ENCODE data around the gene AP1G2.
A peak's percentile ranks its signal among the peaks of the same experiment; 100 is the strongest.

Gene AP1G2

GRCh38 chr14:23557521-23557920, 10.1 kb downstream of the AP1G2 start:
- DNase-seq (ENCODE audit: low read depth) = no peak

GRCh38 chr14:23556700-23557440, 10.7 kb downstream of the AP1G2 start:
- no peak for DNase-seq (ENCODE audit: low read depth)

DNA sequence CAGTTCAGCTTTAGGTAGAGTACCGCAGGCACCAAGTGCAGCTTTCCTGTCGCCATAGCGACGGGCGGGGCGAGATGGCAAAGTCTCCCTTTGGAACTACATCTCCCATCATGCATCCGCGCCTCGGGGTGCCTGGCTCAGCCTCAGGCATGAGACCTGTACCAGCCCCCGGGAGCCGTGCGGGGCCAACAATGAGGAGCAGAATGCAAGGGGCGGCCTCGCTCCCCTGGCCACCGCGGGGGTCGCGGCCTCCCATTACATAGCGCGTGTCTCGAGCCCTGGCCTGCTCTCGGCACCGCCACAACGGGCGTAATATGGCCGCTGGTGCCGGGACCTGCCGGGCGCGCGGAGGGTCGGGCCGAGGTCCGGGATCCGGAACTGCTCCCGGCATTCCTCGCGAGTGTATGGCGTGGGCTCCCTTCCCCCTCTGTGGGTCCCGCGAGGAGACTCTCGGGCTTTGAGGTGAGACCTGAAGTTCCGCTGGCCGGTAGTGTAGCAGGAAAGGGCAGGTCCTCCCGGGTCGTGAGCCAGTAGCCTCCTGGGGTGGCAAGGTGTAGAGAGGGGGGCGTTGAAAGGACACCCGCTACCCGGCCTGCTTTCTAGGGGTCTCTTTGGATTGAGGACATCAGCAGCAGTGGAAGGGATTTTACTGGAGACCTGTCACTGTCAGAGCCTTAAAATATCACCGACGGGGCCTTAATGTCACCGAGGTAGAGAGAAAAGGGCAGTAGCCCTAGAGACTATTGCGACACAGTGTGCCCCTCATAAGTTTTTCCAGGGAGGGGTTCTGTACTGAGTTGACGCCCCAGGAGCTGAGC, 11.5 kb downstream of the AP1G2 start, which contains the start of gene THTPA:
THTPA (plus strand) TSS at position 390 of the 818 bp plus-strand sequence. CDS start 487 bp downstream, outside the sequence.
- DNase-seq (ENCODE audit: low read depth) = peak; percentile 86

- DNase-seq (ENCODE audit: low read depth) = no peak
Observed at GRCh38 chr14:23555533-23555881, 12.1 kb downstream of the AP1G2 start.

- peak; percentile 77 for DNase-seq (ENCODE audit: low read depth)
Observed at GRCh38 chr14:23551266-23552028, 16.1 kb downstream of the AP1G2 start, which contains the start of gene ZFHX2. Gene ZFHX2, minus strand, starts transcription at chr14:23551765. Its CDS starts 16,440 bp downstream, at chr14:23535325.

DNA sequence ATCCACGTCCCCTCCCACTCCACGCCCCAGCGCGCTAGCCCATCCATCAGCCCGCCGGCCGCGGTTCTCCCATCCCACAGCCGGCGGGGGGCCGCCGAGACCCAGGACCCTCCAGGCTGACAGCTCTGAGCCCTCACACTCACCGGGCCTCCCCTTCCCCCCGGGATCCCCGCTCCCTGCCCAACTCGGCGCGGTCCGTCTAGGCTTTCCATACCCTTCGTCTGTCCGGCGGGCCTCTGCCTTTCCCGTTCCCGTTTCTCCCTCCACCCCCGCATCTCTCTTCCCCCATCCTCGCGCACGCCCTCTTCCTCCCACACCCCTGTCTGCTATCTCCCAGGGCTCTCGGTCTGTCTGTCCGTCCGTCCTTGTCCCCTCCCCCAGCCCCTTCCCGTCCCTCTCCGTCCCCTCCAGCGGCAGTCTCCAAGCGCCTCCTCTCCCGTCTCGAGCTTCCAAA, 16.8 kb downstream of the AP1G2 start:
- DNase-seq (ENCODE audit: low read depth) = no peak

DNA sequence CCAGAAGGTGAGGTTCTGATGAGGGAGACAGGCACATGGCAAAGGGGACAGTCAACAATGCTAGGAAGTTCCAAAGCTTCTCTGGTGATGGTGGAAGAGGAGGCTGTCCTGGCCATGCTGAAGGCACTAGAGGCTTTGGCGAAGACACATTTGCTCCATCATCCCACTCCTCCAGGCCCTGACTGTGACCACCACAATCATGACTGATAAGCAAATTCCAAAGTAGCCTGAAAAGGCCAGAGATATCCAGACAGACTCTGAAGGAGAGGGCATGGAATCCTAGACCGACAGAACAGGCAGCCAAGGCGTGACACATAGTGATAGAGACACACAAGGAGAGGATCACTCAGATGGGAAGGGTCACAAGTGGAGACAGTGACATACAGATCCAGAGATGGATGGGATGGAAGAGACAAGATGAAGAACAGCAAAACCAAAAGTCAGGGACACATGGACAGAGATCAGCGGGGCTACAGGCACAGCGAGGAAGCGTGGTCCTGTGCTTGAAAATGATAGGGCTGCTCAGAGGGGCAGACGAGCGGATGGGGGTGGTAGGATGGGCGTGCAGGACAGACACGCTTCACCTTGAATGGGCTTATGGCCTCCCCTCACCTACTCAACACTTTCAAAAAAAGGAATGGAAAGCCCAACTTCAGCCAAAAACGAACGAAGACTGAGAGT, 17.3 kb downstream of the AP1G2 start:
- no peak for DNase-seq (ENCODE audit: low read depth)

GRCh38 chr14:23548351-23549318, 19.0 kb downstream of the AP1G2 start:
- no peak for DNase-seq (ENCODE audit: low read depth)

GRCh38 chr14:23547924-23548323, 19.7 kb downstream of the AP1G2 start:
- no peak for DNase-seq (ENCODE audit: low read depth)

- no peak for DNase-seq (ENCODE audit: low read depth)
Observed at GRCh38 chr14:23546450-23547035, 21.0 kb downstream of the AP1G2 start.

DNA sequence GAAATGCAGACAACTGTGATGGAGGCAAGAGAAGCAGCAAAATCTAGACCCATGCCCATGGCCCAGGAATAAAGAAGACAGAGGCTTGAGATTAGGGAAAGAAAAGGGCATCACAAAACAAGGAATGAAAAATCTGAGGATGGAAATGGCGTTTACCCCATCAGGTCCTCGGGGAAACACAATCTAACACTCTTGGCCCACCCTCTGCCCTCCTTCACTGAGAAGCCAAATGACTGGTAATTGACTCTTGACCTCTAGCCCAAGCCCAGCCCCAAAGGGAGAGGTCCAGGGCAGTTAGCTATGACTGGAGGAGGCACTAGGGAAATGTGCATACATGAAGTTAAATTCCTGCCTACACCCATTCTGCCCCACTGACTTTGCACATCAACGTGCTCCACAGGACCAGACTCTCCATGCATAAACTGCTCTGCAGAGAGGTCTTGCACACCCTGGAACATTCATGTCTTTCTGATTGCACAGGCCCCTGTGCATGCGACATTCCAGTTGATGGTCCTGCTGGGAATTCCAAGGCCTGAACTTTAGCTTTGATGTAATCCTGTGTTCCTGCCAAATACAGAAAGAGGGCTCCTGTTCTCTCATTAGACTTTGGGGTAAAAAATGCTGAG, 21.7 kb downstream of the AP1G2 start:
- no peak for DNase-seq (ENCODE audit: low read depth)

GRCh38 chr14:23544511-23545447, 22.8 kb downstream of the AP1G2 start:
- no peak for DNase-seq (ENCODE audit: low read depth)

GRCh38 chr14:23543403-23543802, 24.2 kb downstream of the AP1G2 start:
- DNase-seq (ENCODE audit: low read depth) = no peak

DNA sequence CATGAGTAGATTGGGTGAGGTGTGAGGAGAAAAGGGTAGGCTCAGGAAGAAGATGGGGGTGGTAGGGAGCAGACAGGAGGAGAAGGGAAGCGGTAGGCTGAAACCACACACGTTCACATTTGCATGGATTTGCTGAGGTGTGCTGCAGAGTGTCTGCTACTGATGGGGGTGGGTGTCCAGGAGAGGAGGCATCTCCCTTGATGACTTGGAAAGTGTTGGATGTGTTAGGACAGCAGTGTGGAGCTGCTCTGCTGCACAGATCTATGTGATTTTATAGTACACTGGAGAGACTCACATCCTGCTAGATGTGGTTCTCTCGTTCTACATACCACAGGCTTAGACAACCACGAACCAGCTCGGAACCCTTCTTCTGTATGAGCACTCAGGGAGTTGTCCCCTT, 25.3 kb downstream of the AP1G2 start:
- DNase-seq (ENCODE audit: low read depth) = no peak

GRCh38 chr14:23540141-23540469, 27.5 kb downstream of the AP1G2 start:
- no peak for DNase-seq (ENCODE audit: low read depth)

DNA sequence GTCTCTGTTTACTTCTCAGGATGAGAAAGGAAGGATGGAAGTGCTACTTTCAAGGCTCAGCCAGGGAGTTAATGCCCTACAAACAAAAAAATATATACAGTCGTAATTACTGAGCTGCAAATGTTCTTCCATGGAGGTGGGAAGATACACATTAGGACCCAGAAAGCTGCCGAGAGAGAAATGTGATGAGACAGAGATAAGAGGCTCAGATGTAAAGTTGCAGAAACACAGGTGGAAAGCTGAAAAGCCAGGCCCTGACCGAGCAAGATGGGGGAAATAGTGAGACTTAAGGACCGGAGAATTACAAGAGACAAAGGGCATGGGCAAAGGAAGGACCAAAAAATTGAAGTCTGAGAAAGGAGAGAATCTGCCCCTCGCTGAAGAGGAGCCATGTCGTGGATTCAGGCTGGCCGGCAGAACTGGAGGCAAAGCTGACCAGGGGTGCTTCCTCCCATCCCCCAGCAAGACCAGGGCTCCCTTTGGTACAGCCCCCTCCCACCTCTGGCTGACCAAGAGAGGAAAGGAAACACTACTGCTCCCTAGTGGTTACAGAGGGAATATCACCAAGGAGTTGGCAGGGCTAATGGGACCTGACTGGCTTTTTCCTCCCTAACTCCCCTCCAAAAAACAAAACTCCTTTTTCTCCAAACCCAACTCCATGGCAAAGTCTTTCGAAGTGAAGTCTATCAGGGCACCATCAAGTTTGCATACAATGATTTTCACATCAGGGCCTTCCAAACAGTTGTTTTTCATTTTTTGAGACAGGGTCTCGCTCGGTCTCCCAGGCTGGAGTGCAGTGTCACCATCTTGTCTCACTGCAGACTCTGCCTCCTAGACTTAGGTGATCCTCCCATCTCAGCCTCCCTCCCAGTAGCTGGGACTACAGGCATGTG, 28.1 kb downstream of the AP1G2 start:
- DNase-seq (ENCODE audit: low read depth) = peak; percentile 5

DNA sequence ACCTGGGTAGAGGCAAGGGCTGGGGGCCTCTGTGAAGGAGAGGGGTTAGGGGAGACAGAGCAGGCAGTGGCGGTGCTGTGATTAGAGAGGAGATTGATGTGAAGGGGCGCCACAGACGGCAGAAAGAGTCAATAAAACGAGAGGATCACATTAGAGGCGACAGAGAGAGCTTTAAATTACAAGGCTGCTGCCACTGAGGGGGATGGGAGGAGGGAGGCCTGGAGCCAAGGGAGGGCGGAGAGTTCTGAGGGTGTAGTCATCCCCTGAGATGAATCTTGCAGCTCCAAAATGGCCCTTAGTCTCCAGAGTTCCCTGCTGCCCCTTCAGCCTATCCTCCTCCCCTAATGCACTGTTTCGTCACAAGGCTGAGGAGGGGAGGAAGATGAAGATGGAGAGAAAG, 28.8 kb downstream of the AP1G2 start:
- DNase-seq (ENCODE audit: low read depth) = no peak
